Tibial nerve (tissue), 4 donors: ENCODE measurements around the gene LRRTM3.

Experiments used
- EP300 ChIP-seq, 2 donors: sonication (generic); formaldehyde crosslinking; IDR thresholded peaks; one replicate each; pipeline ENCODE4 v1.6.1; 2017; ENCODE audit warnings: antibody characterized with exemption in 2 of 2, mild to moderate bottlenecking in 1 of 2
- POLR2A ChIP-seq, 2 donors: fragments of 450-650 bp; IDR thresholded peaks; one replicate each; pipeline ENCODE4 v1.6.1; 2017; ENCODE audit warnings: antibody characterized with exemption in 2 of 2, mild to moderate bottlenecking in 2 of 2, moderate library complexity in 2 of 2
- TF ChIP-seq, protein P1 (sequence below), 5 experiments: fragments of 200-600 bp in 3 of 5; fragments of 450-650 bp in 2 of 5; sonication (generic) in 3 of 5; IDR thresholded peaks; one replicate each; pipeline ENCODE4 v1.5.1; 2016 to 2019; ENCODE audit warnings: antibody characterized with exemption in 5 of 5, mild to moderate bottlenecking in 3 of 5, moderate library complexity in 2 of 5

DNA sequence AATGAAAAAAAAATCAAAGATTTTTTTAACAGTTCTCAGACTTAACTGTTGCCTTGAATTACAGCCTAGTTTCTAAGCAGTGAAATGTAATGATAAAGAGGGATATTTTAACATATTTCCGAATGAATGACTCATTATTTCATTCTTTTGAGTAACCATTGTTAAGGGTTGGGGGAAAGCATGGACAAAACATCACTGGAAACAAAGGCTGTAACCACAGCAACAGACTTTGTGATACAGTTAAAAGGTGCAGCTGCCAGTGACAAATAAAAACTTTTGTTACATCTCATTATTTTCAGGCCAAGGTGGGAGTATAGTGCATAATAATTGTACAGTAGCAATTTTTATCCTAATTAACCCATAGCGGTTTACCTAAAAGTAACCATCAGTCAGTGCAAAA lies 172.6 kb downstream of the LRRTM3 start:
- no peak for TF ChIP-seq POLR2A (IDR thresholded peaks at IDR 0.05)
- TF ChIP-seq, protein P1, sequence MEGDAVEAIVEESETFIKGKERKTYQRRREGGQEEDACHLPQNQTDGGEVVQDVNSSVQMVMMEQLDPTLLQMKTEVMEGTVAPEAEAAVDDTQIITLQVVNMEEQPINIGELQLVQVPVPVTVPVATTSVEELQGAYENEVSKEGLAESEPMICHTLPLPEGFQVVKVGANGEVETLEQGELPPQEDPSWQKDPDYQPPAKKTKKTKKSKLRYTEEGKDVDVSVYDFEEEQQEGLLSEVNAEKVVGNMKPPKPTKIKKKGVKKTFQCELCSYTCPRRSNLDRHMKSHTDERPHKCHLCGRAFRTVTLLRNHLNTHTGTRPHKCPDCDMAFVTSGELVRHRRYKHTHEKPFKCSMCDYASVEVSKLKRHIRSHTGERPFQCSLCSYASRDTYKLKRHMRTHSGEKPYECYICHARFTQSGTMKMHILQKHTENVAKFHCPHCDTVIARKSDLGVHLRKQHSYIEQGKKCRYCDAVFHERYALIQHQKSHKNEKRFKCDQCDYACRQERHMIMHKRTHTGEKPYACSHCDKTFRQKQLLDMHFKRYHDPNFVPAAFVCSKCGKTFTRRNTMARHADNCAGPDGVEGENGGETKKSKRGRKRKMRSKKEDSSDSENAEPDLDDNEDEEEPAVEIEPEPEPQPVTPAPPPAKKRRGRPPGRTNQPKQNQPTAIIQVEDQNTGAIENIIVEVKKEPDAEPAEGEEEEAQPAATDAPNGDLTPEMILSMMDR (IDR thresholded peaks at IDR 0.05): no peak
- no peak for TF ChIP-seq EP300 (IDR thresholded peaks at IDR 0.05)
